ENCODE data around the gene LEMD3.

The LEMD3 gene

GRCh38 chr12:65287426-65287825 is 118.0 kb downstream of the LEMD3 start:
- DNase-seq (ENCODE audit: low read depth), result no peak
- no peak overlapping the region for H3K4me3 ChIP-seq (replicated peaks; ENCODE audit: low read depth, low read length)
- TF ChIP-seq CTCF (IDR thresholded peaks at IDR 0.05; ENCODE audit: low read length, missing control alignments), result no peak

GRCh38 chr12:65292241-65292640 is 122.9 kb downstream of the LEMD3 start:
- no peak for TF ChIP-seq CTCF (IDR thresholded peaks at IDR 0.05; ENCODE audit: low read length, missing control alignments)
- DNase-seq (ENCODE audit: low read depth), result no peak
- no peak overlapping the region for H3K4me3 ChIP-seq (replicated peaks; ENCODE audit: low read depth, low read length)

- no peak overlapping the region for H3K4me3 ChIP-seq (replicated peaks; ENCODE audit: low read depth, low read length)
- DNase-seq (ENCODE audit: low read depth), result no peak
- TF ChIP-seq CTCF (IDR thresholded peaks at IDR 0.05; ENCODE audit: low read length, missing control alignments), result no peak
These were observed 124.4 kb downstream of the LEMD3 start for GRCh38 chr12:65293735-65294134.

- no peak overlapping the region for H3K4me3 ChIP-seq (replicated peaks; ENCODE audit: low read depth, low read length)
- no peak for TF ChIP-seq CTCF (IDR thresholded peaks at IDR 0.05; ENCODE audit: low read length, missing control alignments)
- DNase-seq (ENCODE audit: low read depth), result no peak
These were observed 125.4 kb downstream of the LEMD3 start for GRCh38 chr12:65294641-65295262.

- no peak overlapping the region for H3K4me3 ChIP-seq (replicated peaks; ENCODE audit: low read depth, low read length)
- no peak for TF ChIP-seq CTCF (IDR thresholded peaks at IDR 0.05; ENCODE audit: low read length, missing control alignments)
- no peak for DNase-seq (ENCODE audit: low read depth)
These were observed 127.3 kb downstream of the LEMD3 start for GRCh38 chr12:65296508-65297265.

Data from fibroblast of pulmonary artery (primary cell).